GM10248 (cell line): ENCODE results near the gene DTX3.

Experiments used
- CTCF ChIA-PET: fragments of 300-600 bp; sonication (Branson Sonifier 250); formaldehyde crosslinking; extraction: SDS; loops from one replicate; lab custom pipeline; 2021; ENCODE audit warnings: antibody characterized with exemption; lab: Yijun Ruan, JAX
- POLR2A ChIA-PET: fragments of 350-650 bp; sonication (Branson Sonifier 250); formaldehyde crosslinking; extraction: SDS; loops from one replicate; lab custom pipeline; 2020; ENCODE audit warnings: antibody characterized with exemption; lab: Yijun Ruan, JAX
- DNase-seq: peaks from one replicate; pipeline ENCODE4 v3.0.0; 2012; ENCODE audit errors: extremely low spot score
- TF ChIP-seq, protein P1 (sequence below): IDR thresholded peaks from 2 replicates; pipeline ENCODE4 v1.5.1; 2012; ENCODE audit warnings: mild to moderate bottlenecking, low read depth; ENCODE audit errors: extremely low read depth, missing control alignments, control extremely low read depth

DTX3 gene

DNA sequence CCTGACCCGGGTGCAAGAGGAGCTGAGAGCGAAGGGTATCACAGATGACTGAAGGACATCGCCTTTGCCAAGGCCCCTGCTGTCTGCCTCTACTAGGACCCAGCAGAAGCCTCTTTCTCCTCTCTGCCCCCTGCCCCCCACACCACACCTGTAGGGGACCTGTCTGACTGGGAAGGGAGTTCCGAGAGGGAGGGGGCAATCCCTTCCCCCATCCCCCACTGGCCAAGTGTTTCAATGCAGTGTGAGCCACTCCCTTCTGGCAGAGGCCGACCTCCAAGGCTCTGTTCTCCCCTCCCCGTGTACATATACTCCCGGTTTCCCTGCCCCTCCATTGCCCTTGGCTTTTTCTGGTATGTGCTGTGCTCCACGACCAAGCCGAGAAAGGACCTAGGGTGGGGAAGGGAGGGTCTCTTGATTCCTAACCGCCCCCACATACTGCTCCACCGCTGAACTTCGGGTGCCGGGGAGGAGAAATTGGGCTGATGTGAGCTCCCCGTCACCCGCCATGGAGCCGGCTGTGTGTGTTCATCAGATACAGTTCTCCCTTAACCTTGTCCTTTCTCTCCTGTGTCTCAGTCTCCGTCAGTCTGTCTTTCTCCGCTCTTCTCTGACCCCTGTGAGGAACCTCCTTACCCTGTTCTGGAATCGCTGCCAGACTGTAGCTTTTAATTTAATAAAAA lies 4.6 kb downstream of the DTX3 start:
- POLR2A ChIA-PET, result no interaction called here
- CTCF ChIA-PET, result interaction anchor here (1.0 to 6.0 kb wide), 4 partner anchors 10 to 378 kb away, joined by 3 to 45 read pairs (median 12); no protein-coding TSS in a partner anchor

DNA sequence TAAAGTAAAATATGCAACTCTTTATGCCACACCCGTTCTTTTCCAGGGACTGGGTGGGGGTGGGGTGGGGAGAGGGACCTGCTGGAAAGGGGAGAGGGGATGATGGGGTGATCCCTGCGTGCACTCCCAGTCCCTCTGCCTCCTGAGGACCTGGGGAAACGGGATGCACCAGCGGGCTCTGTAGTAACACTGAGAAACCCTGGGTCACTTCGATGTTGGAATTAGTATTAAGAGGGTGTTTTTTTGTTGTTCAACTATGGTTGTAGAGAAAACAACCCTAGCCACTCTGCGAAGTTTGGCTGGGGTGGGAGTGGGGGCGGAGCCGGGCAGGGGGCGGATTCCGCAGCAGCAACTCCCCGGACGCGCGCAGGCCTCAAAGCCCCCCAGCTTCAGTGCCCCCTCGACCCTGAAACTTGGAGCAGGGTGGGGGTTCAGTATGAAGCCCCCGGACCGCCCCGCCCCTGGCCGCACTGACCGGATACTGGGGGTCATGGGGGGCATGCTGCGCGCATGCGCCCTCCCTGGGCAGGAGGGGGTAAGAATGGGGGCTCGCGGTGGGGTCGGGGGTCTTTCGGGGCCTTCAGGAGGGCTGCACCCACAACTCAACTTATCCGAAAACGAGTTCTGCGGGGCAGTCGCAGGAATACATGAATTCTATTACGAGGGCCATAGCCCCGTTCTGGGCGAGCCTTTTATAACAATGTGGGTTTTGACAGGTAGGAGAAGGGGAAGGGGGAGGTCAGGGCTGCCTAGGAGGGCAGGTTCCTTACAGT lies 5.3 kb downstream of the DTX3 start:
- TF ChIP-seq, protein P1, sequence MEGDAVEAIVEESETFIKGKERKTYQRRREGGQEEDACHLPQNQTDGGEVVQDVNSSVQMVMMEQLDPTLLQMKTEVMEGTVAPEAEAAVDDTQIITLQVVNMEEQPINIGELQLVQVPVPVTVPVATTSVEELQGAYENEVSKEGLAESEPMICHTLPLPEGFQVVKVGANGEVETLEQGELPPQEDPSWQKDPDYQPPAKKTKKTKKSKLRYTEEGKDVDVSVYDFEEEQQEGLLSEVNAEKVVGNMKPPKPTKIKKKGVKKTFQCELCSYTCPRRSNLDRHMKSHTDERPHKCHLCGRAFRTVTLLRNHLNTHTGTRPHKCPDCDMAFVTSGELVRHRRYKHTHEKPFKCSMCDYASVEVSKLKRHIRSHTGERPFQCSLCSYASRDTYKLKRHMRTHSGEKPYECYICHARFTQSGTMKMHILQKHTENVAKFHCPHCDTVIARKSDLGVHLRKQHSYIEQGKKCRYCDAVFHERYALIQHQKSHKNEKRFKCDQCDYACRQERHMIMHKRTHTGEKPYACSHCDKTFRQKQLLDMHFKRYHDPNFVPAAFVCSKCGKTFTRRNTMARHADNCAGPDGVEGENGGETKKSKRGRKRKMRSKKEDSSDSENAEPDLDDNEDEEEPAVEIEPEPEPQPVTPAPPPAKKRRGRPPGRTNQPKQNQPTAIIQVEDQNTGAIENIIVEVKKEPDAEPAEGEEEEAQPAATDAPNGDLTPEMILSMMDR, result no peak
- CTCF ChIA-PET, result interaction anchor here (1.0 to 6.8 kb wide), 5 partner anchors 10 to 27 kb away, joined by 4 to 101 read pairs (median 13); partner anchors contain the start of gene B4GALNT1
- POLR2A ChIA-PET, result no interaction called here
- peak; percentile 25 for DNase-seq

More for the DNA sequence above, 4.6 kb downstream of the DTX3 start:
- TF ChIP-seq, protein P1, result no peak
- no peak for DNase-seq

DNA sequence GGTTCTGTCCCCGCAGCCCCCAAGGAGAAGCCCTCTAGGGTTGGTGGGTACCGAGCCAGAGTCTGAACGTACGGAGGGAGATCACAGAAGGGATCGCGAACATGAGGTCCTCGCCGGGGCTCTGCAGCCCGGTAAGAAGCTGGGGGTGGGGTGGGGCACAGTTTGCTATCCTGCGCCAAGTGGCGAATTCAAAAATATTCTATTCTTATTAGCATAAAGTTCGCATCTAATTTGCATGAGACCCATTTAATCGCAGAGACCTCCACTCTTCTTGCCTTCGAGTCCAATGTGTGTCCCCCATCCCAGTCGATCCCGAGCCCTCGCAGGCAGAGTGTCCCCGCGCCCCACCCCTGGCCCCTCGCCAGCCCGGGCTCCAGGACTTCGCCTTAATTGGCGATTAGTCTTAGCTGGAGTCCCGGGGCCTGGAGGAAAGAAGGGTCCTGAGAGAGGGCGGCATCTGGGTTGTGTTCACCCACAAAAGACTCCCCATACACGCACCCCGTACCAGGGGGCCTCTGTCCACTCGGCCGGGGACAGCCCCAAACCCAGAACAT lies 6.0 kb downstream of the DTX3 start:
- ChIA-PET POLR2A (interaction anchor here (1.0 kb wide), 1 partner anchor 90 kb away, joined by 3 read pairs; the partner anchor contains the start of gene DDIT3), CTCF (interaction anchor here (1.9 to 6.8 kb wide), 3 partner anchors 10 to 28 kb away, joined by 8 to 101 read pairs (median 13); partner anchors contain the start of gene B4GALNT1)
- no peak for DNase-seq
- TF ChIP-seq, protein P1, result no peak

DNA sequence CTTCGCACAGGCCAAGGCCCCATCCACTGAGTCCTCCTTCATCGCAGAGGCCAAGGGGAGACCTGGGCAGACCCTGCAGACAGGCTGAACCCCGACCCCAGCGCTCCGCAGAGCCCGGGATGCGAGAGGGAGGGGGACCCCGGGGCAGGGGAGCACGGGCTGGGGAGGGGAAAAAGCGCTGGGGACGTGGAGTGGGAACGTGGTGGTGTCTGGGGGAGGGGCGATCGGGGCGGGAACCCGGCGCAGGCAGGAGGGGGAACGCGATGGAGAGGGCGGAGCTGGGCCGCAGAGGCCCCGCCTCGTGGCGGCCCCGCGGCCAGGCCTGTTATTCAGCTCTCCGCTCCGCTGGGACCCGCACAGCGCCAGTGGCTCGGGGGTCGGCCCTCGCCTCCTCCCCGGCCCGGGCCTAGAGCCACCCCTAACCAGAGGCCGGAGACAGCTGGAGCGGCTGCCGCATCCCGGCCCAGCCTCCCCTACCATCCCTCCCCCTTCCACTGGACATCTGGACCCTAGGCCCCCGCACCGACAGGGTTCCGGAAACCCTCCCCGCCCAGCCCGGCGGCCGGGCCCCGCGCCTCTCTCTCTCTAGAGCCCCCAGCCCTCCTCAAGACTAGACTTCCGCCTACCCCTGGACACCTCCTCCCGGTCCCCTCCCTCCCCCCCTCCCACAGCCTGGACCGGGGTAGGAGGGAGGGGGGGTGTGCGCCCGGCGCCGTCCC lies 6.6 kb downstream of the DTX3 start, which contains the start of gene ARHGEF25:
Gene ARHGEF25, plus strand, starts transcription at position 328 of the 719 bp plus-strand sequence. CDS start 460 bp downstream, outside the sequence.
- DNase-seq, result peak; percentile 84
- CTCF ChIA-PET, result interaction anchor here (0.7 to 6.8 kb wide), 5 partner anchors 9 to 28 kb away, joined by 3 to 101 read pairs (median 8); partner anchors contain the start of gene B4GALNT1

DNA sequence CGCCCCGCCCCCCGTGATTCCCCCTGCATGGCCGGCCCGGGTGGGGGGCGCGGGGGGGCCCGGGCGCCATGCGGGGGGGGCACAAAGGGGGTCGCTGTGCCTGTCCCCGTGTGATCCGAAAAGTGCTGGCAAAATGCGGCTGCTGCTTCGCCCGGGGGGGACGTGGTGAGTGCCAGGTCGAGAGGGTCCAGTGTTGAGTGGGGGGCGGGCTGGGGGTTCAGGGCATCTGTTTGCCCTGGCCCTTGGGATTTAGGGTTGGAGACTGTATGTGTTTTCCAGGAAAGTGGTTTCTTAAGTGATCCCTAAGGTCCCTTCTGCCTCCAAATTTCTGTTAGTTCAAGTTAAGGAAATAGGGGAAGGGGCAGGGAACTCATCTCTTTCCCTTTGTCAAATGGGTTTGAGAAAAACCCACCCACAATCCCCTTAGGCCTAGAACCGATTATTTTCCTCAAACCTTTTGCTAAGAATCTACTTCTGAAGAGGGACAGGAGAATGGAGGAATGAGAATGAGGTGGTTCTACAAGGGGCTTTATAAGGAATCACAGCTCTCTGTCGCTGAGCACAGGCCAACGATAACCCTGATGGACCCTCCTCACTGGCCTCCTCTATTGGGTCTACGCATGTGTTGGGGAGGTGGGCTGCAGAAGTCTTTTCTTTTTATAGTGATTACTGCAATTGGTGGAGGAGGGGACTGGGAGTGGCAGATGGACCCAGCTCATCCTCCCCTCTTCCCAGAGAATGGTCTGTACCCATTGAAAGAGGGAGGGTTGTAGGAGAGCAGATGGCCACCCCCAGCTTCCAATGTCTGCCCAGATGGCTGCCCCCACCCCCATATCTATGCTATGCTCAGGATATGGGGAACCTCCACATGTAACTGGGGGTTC lies 7.4 kb downstream of the DTX3 start:
- TF ChIP-seq, protein P1, result no peak
- CTCF ChIA-PET, result interaction anchor here (0.7 to 6.8 kb wide), 6 partner anchors 8 to 29 kb away, joined by 3 to 101 read pairs (median 6); partner anchors contain the start of genes B4GALNT1 and PIP4K2C

More for the DNA sequence above, 6.6 kb downstream of the DTX3 start, which contains the start of gene ARHGEF25:
- POLR2A ChIA-PET, result interaction anchor here (1.0 to 1.1 kb wide), 2 partner anchors 18 to 91 kb away, joined by 3 read pairs; partner anchors contain the start of gene DDIT3
- TF ChIP-seq, protein P1, result no peak

More for the DNA sequence above, 7.4 kb downstream of the DTX3 start:
- peak; percentile 15 for DNase-seq
- POLR2A ChIA-PET, result interaction anchor here (1.0 to 1.1 kb wide), 2 partner anchors 17 to 92 kb away, joined by 3 read pairs; partner anchors contain the start of gene DDIT3
